Ishikawa (cell line): Measurements from ENCODE around the gene ERBB2.

Experiments
- CEBPB ChIP-seq: IDR thresholded peaks from 2 replicates; pipeline ENCODE4 v1.6.1; 2012
- CREB1 ChIP-seq: IDR thresholded peaks from 2 replicates; pipeline ENCODE4 v1.6.1; 2012; ENCODE audit warnings: low read depth
- EP300 ChIP-seq: IDR thresholded peaks from 2 replicates; pipeline ENCODE4 v1.6.1; 2012; ENCODE audit warnings: borderline replicate concordance
- NFIC ChIP-seq: IDR thresholded peaks from 2 replicates; pipeline ENCODE4 v1.6.1; 2012
- RAD21 ChIP-seq: IDR thresholded peaks from 2 replicates; pipeline ENCODE4 v1.6.1; 2012; ENCODE audit warnings: low read depth
- TAF1 ChIP-seq: IDR thresholded peaks from 2 replicates; pipeline ENCODE4 v1.6.1; 2012; ENCODE audit warnings: low read depth, mild to moderate bottlenecking
- YY1 ChIP-seq: IDR thresholded peaks from 2 replicates; pipeline ENCODE4 v1.6.1; 2012; ENCODE audit warnings: low read depth
- ZBTB7A ChIP-seq: IDR thresholded peaks from 2 replicates; pipeline ENCODE4 v1.6.1; 2012; ENCODE audit warnings: low read depth
- TF ChIP-seq, protein P1 (sequence below): IDR thresholded peaks from 2 replicates; pipeline ENCODE4 v1.6.1; 2012
- TF ChIP-seq, protein P2 (sequence below): IDR thresholded peaks from 2 replicates; pipeline ENCODE4 v1.6.1; 2012
- TF ChIP-seq, protein P3 (sequence below): IDR thresholded peaks from 2 replicates; pipeline ENCODE4 v1.6.1; 2012; ENCODE audit warnings: low read depth, mild to moderate bottlenecking

DNA sequence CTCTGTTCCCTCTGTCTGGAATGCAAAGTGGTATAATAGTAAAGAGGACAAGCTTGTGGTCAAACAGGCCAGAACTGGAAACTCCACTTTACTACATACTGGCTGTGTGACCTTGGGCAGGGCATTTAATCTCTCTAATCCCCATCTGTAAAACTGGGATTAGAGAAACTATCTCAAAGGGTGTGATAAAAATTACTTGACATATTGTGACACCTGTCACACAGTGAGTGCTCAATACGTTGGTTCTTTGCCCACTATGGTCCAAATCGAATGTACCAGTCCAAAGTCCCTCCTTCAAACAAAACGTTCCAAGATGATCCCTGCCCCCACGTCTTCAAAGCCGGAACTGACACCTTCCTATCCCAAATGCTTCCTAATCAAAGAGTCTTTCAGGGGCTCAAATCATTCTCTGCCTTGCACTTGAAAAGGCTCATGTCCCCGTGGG is 12.7 kb upstream of the ERBB2 start:
- TF ChIP-seq NFIC (no peak), RAD21 (no peak), ZBTB7A (no peak), EP300 (no peak), CREB1 (no peak), CEBPB (no peak), YY1 (no peak), TAF1 (no peak)
- TF ChIP-seq, protein P1, sequence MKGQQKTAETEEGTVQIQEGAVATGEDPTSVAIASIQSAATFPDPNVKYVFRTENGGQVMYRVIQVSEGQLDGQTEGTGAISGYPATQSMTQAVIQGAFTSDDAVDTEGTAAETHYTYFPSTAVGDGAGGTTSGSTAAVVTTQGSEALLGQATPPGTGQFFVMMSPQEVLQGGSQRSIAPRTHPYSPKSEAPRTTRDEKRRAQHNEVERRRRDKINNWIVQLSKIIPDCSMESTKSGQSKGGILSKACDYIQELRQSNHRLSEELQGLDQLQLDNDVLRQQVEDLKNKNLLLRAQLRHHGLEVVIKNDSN = no peak
- TF ChIP-seq, protein P2, sequence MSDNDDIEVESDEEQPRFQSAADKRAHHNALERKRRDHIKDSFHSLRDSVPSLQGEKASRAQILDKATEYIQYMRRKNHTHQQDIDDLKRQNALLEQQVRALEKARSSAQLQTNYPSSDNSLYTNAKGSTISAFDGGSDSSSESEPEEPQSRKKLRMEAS = no peak
- TF ChIP-seq, protein P3, sequence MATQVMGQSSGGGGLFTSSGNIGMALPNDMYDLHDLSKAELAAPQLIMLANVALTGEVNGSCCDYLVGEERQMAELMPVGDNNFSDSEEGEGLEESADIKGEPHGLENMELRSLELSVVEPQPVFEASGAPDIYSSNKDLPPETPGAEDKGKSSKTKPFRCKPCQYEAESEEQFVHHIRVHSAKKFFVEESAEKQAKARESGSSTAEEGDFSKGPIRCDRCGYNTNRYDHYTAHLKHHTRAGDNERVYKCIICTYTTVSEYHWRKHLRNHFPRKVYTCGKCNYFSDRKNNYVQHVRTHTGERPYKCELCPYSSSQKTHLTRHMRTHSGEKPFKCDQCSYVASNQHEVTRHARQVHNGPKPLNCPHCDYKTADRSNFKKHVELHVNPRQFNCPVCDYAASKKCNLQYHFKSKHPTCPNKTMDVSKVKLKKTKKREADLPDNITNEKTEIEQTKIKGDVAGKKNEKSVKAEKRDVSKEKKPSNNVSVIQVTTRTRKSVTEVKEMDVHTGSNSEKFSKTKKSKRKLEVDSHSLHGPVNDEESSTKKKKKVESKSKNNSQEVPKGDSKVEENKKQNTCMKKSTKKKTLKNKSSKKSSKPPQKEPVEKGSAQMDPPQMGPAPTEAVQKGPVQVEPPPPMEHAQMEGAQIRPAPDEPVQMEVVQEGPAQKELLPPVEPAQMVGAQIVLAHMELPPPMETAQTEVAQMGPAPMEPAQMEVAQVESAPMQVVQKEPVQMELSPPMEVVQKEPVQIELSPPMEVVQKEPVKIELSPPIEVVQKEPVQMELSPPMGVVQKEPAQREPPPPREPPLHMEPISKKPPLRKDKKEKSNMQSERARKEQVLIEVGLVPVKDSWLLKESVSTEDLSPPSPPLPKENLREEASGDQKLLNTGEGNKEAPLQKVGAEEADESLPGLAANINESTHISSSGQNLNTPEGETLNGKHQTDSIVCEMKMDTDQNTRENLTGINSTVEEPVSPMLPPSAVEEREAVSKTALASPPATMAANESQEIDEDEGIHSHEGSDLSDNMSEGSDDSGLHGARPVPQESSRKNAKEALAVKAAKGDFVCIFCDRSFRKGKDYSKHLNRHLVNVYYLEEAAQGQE = no peak
